ENCODE measurements around the gene RNF40.

Gene RNF40

DNA sequence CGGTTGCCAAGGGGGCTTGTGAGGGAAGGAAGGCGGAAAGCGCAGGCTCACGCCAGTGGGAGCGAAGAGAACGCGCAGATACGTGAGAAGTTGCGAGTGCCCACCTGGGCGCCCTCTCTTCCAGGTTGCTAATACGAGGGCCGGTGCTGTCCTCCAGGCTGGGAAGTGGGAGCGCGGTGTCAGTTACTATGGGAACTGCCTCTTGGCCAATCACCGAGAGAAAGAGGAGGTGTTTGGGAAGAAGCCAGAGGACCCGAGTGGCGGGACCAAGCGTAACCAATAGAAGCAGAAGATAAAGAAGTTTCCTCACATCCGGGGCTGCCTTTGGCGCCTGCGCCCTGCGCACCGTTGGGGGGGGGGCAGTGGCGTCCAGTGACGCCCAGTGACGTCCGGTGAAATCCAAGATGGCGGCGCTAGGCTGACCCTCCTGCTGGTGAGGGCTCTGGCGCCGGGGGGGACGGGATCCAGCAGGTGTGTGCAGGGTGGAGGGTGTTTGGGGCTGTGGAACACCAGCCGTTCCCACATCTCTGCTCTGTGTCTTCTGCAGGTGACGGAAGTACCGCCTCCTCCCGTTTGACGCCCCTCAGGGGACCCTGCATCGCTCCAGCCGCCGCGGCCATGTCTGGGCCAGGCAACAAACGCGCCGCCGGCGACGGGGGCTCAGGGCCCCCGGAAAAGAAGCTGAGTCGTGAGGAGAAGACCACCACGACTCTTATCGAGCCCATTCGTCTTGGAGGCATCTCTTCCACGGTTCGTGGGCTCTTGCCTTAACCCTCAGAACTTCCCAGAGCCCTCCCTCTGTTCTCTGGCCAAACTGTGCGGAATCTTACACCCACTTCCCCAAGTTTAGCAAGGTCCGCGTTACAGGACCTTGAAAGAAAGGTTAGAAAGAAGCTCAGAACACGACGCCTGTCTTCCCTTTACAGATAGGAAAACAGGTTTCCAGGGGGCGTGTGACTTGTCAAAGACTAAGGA, at the start of gene RNF40, which contains the start of gene CFAP119:
TSS of gene RNF40 (plus strand) at position 395 of the 975 bp plus-strand sequence. CDS start at position 619, 224 bp downstream.
TSS of gene CFAP119 (minus strand) at position 135 of the 975 bp plus-strand sequence. CDS start 314 bp downstream, outside the sequence.
- peak within 1 kb of the TSS; percentile 94 for H3K4me3 Mint-ChIP-seq
- peak within 1 kb of the TSS; percentile 91 for H3K27ac Mint-ChIP-seq
- H3K9me3 Mint-ChIP-seq = no peaks in the 10 kb centered on the region
- no peaks in the 10 kb centered on the region for H3K27me3 Mint-ChIP-seq (ENCODE audit: low read depth)
- DNase-seq (ENCODE audit: low spot score) = peak; percentile 96
- H3K4me1 Mint-ChIP-seq (ENCODE audit: low read depth) = peaks cover 13% of the 10 kb centered on the region
- peaks cover 29% of the 10 kb centered on the region for H3K36me3 Mint-ChIP-seq (ENCODE audit: low read depth)

DNA sequence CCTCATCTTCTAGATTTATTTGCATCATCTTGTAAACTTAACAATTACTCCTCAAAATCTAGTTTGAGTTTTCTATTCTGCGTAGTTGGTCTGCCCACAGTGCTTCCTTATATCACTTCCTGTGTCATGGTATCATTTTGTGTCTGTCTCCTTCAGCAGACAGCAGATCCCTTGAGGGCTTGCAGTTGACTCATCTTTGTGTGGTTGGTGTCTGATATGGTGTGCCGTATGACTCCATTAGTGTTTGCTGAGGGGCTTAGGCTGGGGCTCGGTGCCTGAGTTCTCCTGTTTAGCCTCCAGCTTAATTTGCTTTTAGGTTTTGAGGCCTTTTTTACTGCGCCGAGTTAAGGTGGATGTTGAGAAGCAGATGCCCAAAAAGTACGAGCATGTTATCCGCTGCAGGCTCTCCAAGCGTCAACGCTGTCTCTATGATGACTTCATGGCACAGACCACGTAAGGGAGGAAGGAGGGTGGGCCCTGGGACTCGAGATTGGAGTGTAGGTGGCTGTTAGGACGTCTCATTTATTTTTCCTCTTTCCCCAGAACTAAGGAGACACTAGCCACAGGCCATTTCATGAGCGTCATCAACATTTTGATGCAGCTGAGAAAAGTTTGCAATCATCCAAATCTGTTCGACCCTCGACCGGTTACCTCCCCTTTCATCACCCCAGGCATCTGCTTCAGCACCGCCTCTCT, 46.2 kb upstream of the RNF40 start:
- Mint-ChIP-seq H3K9me3 (no peaks in the 10 kb centered on the region), H3K4me1 (ENCODE audit: low read depth) (peaks cover 21% of the 10 kb centered on the region), H3K4me3 (peak overlapping the region; percentile 84), H3K27ac (peak overlapping the region; percentile 96), H3K27me3 (ENCODE audit: low read depth) (no peaks in the 10 kb centered on the region), H3K36me3 (ENCODE audit: low read depth) (peaks cover 69% of the 10 kb centered on the region)
- DNase-seq (ENCODE audit: low spot score) = peak; percentile 53

- no peak overlapping the region for H3K4me3 Mint-ChIP-seq
- H3K4me1 Mint-ChIP-seq (ENCODE audit: low read depth) = peaks cover 10% of the 10 kb centered on the region
- H3K36me3 Mint-ChIP-seq (ENCODE audit: low read depth) = peaks cover 73% of the 10 kb centered on the region
- DNase-seq (ENCODE audit: low spot score) = no peak
- no peaks in the 10 kb centered on the region for H3K9me3 Mint-ChIP-seq
- no peak overlapping the region for H3K27ac Mint-ChIP-seq
- H3K27me3 Mint-ChIP-seq (ENCODE audit: low read depth) = no peaks in the 10 kb centered on the region
Measured at GRCh38 chr16:30720086-30720485, 42.0 kb upstream of the RNF40 start.

DNA sequence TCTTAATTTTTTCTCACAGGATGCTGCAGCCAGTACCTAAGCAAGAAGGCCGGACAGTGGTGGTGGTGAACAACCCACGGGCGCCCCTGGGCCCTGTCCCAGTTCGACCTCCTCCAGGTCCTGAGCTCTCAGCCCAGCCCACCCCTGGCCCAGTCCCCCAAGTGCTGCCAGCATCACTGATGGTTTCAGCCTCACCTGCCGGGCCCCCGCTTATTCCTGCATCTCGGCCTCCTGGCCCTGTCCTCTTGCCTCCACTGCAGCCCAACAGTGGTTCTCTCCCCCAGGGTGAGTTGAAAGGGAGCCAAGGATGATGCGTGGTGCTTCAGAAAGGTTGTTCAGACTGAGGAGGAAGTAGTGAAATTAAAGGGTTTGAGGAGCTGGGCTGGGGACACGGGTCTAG, 41.4 kb upstream of the RNF40 start:
- Mint-ChIP-seq H3K36me3 (ENCODE audit: low read depth) (peaks cover 75% of the 10 kb centered on the region), H3K27ac (no peak overlapping the region), H3K4me1 (ENCODE audit: low read depth) (peaks cover 7% of the 10 kb centered on the region), H3K4me3 (no peak overlapping the region), H3K9me3 (no peaks in the 10 kb centered on the region), H3K27me3 (ENCODE audit: low read depth) (no peaks in the 10 kb centered on the region)
- DNase-seq (ENCODE audit: low spot score) = no peak

DNA sequence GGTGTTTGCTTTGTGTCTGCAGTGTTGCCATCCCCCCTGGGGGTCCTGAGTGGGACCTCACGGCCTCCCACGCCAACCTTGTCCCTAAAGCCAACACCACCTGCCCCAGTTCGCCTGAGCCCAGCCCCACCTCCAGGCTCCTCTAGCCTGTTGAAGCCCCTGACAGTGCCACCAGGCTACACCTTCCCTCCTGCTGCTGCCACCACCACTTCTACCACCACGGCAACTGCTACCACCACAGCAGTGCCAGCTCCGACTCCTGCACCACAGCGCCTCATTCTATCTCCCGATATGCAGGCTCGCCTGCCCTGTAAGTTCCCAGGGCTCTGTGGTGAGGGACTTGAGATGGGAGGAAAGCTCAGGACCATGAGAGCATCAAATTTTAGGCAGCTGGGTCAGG, 41.0 kb upstream of the RNF40 start:
- Mint-ChIP-seq H3K9me3 (no peaks in the 10 kb centered on the region), H3K4me3 (no peak overlapping the region), H3K4me1 (ENCODE audit: low read depth) (peaks cover 6% of the 10 kb centered on the region), H3K27me3 (ENCODE audit: low read depth) (no peaks in the 10 kb centered on the region), H3K27ac (no peak overlapping the region), H3K36me3 (ENCODE audit: low read depth) (peaks cover 75% of the 10 kb centered on the region)
- DNase-seq (ENCODE audit: low spot score) = no peak

DNA sequence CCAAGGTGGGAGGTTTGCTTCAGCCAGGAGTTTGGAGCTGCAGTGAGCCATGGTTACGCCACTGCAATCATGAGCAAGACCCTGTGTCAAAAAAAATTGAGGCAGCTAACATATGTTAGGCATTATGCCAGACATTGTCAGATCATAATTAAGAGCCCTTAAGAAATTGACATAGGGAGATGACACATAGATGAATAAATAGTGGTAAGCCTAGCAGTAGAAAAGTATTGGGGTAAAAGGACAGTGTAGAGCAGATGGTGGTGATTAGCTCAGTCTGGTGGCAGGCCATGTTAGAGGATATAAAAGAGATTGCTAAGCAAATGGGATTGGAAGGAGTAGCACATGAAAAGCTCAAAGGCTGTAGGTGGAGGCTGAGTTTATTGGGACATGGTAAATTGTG, 40.5 kb upstream of the RNF40 start:
- Mint-ChIP-seq H3K9me3 (no peaks in the 10 kb centered on the region), H3K27me3 (ENCODE audit: low read depth) (no peaks in the 10 kb centered on the region), H3K4me1 (ENCODE audit: low read depth) (peaks cover 4% of the 10 kb centered on the region), H3K36me3 (ENCODE audit: low read depth) (peaks cover 71% of the 10 kb centered on the region), H3K27ac (peak overlapping the region; percentile 5), H3K4me3 (no peak overlapping the region)
- no peak for DNase-seq (ENCODE audit: low spot score)

DNA sequence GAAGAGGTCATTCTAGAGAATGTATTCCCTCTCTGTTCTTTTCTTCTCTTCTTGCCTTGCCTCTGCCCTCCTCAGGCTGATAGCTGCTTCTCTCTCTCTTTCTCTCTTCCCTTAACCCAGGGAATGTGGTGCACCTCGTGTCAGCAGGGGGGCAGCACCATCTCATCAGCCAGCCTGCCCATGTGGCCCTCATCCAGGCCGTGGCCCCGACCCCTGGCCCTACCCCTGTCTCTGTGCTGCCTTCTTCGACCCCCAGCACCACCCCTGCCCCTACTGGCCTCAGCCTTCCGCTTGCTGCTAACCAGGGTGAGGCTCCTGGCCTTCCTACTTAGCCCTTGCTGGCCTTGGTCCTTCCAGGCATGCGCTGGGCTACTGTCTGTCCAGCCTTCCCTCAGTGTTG, 39.7 kb upstream of the RNF40 start:
- Mint-ChIP-seq H3K9me3 (no peaks in the 10 kb centered on the region), H3K4me3 (no peak overlapping the region), H3K36me3 (ENCODE audit: low read depth) (peaks cover 67% of the 10 kb centered on the region), H3K27me3 (ENCODE audit: low read depth) (no peaks in the 10 kb centered on the region), H3K27ac (no peak overlapping the region), H3K4me1 (ENCODE audit: low read depth) (peaks cover 4% of the 10 kb centered on the region)
- DNase-seq (ENCODE audit: low spot score) = no peak

DNA sequence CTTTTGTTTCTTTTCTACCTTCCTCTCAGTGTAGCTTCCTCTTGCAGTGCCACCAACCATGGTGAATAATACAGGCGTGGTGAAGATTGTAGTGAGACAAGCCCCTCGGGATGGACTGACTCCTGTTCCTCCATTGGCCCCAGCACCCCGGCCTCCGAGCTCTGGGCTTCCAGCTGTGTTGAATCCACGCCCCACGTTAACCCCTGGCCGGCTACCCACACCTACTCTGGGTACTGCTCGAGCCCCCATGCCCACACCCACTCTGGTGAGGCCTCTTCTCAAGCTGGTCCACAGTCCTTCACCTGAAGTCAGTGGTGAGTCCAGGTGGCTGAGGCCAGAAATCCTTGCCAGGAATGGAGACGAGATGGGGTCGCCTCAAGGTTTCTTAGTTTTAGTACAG, 39.2 kb upstream of the RNF40 start:
- Mint-ChIP-seq H3K4me3 (no peak overlapping the region), H3K4me1 (ENCODE audit: low read depth) (peaks cover 4% of the 10 kb centered on the region), H3K36me3 (ENCODE audit: low read depth) (peaks cover 67% of the 10 kb centered on the region), H3K27me3 (ENCODE audit: low read depth) (no peaks in the 10 kb centered on the region), H3K27ac (no peak overlapping the region), H3K9me3 (no peaks in the 10 kb centered on the region)
- no peak for DNase-seq (ENCODE audit: low spot score)

DNA sequence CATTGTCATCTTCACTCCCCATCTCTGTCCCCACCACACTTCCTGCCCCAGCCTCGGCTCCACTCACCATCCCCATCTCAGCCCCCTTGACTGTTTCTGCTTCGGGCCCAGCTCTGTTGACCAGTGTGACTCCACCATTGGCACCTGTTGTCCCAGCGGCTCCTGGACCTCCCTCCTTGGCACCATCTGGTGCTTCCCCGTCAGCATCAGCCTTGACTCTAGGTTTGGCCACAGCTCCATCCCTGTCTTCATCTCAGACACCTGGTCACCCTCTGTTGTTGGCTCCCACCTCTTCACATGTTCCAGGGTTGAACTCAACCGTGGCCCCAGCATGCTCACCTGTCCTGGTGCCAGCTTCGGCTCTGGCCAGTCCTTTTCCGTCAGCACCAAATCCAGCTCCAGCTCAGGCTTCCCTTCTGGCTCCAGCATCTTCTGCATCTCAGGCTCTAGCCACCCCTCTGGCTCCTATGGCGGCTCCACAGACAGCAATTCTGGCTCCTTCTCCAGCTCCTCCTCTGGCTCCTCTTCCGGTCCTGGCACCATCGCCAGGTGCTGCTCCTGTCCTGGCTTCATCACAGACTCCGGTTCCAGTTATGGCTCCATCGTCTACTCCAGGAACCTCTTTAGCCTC, 38.3 kb upstream of the RNF40 start:
- H3K36me3 Mint-ChIP-seq (ENCODE audit: low read depth) = peaks cover 69% of the 10 kb centered on the region
- no peaks in the 10 kb centered on the region for H3K9me3 Mint-ChIP-seq
- H3K4me3 Mint-ChIP-seq = no peak overlapping the region

GRCh38 chr16:30724641-30725417, 37.3 kb upstream of the RNF40 start:
- Mint-ChIP-seq H3K4me1 (ENCODE audit: low read depth) (peaks cover 7% of the 10 kb centered on the region), H3K36me3 (ENCODE audit: low read depth) (peaks cover 73% of the 10 kb centered on the region), H3K9me3 (no peaks in the 10 kb centered on the region), H3K27me3 (ENCODE audit: low read depth) (no peaks in the 10 kb centered on the region), H3K4me3 (no peak overlapping the region), H3K27ac (no peak overlapping the region)
- DNase-seq (ENCODE audit: low spot score) = no peak

More for the DNA sequence above, 38.3 kb upstream of the RNF40 start:
- Mint-ChIP-seq H3K27me3 (ENCODE audit: low read depth) (no peaks in the 10 kb centered on the region), H3K27ac (no peak overlapping the region), H3K4me1 (ENCODE audit: low read depth) (peaks cover 4% of the 10 kb centered on the region)
- DNase-seq (ENCODE audit: low spot score) = no peak

DNA sequence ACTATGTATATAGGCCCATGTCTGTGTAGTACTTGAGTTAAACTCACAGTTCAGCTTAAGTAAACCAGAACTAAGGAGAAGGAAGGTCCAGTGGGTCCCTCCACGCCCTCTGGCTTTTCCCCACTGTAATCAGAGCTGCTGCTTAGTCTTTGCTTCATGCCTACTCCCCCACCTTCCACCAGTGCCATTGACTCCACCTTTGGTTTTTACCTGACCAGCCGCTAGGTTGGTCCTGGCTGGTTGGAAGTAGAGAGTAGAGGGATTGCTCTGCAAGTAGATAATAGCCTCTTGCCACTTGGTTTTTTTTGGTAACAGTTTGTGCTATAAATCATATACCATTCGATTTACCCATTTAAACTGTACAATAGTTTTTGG, 36.7 kb upstream of the RNF40 start:
- H3K27me3 Mint-ChIP-seq (ENCODE audit: low read depth) = no peaks in the 10 kb centered on the region
- no peak overlapping the region for H3K27ac Mint-ChIP-seq
- H3K4me1 Mint-ChIP-seq (ENCODE audit: low read depth) = peaks cover 7% of the 10 kb centered on the region
- no peaks in the 10 kb centered on the region for H3K9me3 Mint-ChIP-seq
- H3K4me3 Mint-ChIP-seq = no peak overlapping the region
- DNase-seq (ENCODE audit: low spot score) = no peak
- peaks cover 73% of the 10 kb centered on the region for H3K36me3 Mint-ChIP-seq (ENCODE audit: low read depth)

- Mint-ChIP-seq H3K4me3 (no peak overlapping the region), H3K36me3 (ENCODE audit: low read depth) (peaks cover 63% of the 10 kb centered on the region), H3K9me3 (no peaks in the 10 kb centered on the region), H3K4me1 (ENCODE audit: low read depth) (peaks cover 7% of the 10 kb centered on the region), H3K27ac (no peak overlapping the region), H3K27me3 (ENCODE audit: low read depth) (no peaks in the 10 kb centered on the region)
- no peak for DNase-seq (ENCODE audit: low spot score)
Measured at GRCh38 chr16:30728321-30728720, 33.8 kb upstream of the RNF40 start.

DNA sequence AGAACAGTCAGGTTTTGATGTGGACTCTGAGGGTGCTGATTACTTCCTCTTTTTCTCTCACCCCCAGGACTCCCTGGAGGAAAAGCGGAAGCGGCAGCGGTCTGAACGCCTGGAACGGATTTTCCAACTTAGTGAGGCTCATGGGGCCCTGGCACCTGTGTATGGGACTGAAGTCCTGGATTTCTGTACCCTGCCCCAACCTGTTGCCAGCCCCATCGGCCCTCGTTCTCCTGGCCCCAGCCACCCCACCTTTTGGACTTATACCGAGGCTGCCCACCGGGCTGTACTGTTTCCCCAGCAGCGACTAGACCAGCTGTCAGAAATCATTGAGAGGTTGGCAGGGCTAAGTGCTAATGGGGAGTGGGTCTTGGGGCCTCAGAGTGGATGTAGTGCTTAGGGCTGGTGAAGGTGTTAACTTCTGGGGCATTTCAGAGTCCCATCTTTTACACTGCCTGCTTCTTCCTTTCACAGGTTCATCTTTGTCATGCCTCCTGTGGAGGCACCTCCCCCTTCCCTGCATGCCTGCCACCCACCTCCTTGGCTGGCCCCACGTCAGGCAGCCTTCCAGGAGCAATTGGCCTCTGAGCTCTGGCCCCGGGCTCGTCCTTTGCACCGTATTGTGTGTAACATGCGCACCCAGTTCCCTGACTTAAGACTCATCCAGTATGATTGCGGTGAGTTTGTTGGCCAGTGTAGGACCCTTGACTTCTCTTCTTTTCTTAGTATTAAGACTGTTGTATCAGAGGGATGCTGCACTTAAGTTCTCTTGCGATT, 33.0 kb upstream of the RNF40 start:
- Mint-ChIP-seq H3K36me3 (ENCODE audit: low read depth) (peaks cover 62% of the 10 kb centered on the region), H3K27me3 (ENCODE audit: low read depth) (no peaks in the 10 kb centered on the region), H3K9me3 (no peaks in the 10 kb centered on the region), H3K4me3 (no peak overlapping the region), H3K27ac (peak overlapping the region; percentile 6), H3K4me1 (ENCODE audit: low read depth) (peaks cover 7% of the 10 kb centered on the region)
- DNase-seq (ENCODE audit: low spot score) = no peak

Measured in T-helper 2 cell treated with Interferon-gamma antibody and Interleukin-4, amounts not matched to agents 5 μg/mL and 100 μg/mL, for 36 hours (primary cell).